ENCODE data around the gene COG5. TPM values are rescaled to one million over a fixed set of nuclear protein-coding genes. Genes with fewer than 3 reads are reported as not detected.

The COG5 gene
- polyA plus RNA-seq, 1 of the 3 experiments (the other 2 are of a cell fraction): 21.2 TPM

DNA sequence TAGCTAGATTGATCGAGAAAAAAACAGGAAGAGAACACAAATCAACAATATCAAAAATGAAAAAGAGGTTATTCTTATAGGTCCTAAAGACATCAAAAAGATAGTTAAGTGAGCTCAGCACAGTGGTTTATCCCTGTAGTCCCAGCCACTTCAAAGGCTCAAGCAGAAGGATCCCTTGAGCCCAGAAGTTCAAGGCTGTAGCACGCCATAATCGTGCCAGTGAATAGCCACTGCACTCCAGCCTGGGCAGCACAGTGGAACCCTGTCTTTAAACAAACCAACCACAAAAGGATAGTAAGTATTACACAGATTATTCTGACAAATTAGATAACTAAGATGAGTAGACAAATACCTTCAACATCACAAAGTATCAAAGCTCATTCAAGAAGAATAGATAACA lies 311.8 kb downstream of the COG5 start:
- DNase-seq: no peak
- no peaks in the 10 kb centered on the region for H3K79me2 ChIP-seq (ENCODE audit: insufficient read depth)
- H3K9me2 ChIP-seq: no peaks in the 10 kb centered on the region
- H3F3A ChIP-seq (replicated peaks; ENCODE audit: insufficient read depth): no peaks in the 10 kb centered on the region
- H3K27me3 ChIP-seq (ENCODE audit: insufficient read depth): no peaks in the 10 kb centered on the region
- no peaks in the 10 kb centered on the region for H4K20me1 ChIP-seq (ENCODE audit: insufficient read depth)
- CTCF ChIA-PET: no interaction called here
- 98% methylated on average over 3 of the region's 3 CpGs for WGBS (ENCODE audit: low lambda C conversion rate)
- H3K4me2 ChIP-seq: no peak overlapping the region
- POLR2A ChIA-PET: no interaction called here
- no peak overlapping the region for H3K4me3 ChIP-seq (ENCODE audit: low read depth in 2 of 2, low read length in 1 of 2)
- H3K9me3 ChIP-seq: no peaks in the 10 kb centered on the region
- H3K27ac ChIP-seq (ENCODE audit: low read depth in 2 of 2, low read length in 1 of 2): no peak overlapping the region
- no peak overlapping the region for H3K9ac ChIP-seq
- no peaks in the 10 kb centered on the region; a peak in 1 of 4 replicates for H3K4me1 ChIP-seq (ENCODE audit: control insufficient read depth in 1 of 2, insufficient read depth in 2 of 2, low read depth in 1 of 2, low read length in 1 of 2)
- TF ChIP-seq FOXJ3 (CRISPR knock-in tag; IDR thresholded peaks at IDR 0.05): no peak
- TF ChIP-seq JUND (IDR thresholded peaks at IDR 0.05): no peak
- TF ChIP-seq RFX5 (IDR thresholded peaks at IDR 0.05; ENCODE audit: low read length): no peak
- TF ChIP-seq, protein P1, sequence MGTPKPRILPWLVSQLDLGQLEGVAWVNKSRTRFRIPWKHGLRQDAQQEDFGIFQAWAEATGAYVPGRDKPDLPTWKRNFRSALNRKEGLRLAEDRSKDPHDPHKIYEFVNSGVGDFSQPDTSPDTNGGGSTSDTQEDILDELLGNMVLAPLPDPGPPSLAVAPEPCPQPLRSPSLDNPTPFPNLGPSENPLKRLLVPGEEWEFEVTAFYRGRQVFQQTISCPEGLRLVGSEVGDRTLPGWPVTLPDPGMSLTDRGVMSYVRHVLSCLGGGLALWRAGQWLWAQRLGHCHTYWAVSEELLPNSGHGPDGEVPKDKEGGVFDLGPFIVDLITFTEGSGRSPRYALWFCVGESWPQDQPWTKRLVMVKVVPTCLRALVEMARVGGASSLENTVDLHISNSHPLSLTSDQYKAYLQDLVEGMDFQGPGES (IDR thresholded peaks at IDR 0.05; ENCODE audit: low read depth, low read length): no peak
- TF ChIP-seq, protein P2, sequence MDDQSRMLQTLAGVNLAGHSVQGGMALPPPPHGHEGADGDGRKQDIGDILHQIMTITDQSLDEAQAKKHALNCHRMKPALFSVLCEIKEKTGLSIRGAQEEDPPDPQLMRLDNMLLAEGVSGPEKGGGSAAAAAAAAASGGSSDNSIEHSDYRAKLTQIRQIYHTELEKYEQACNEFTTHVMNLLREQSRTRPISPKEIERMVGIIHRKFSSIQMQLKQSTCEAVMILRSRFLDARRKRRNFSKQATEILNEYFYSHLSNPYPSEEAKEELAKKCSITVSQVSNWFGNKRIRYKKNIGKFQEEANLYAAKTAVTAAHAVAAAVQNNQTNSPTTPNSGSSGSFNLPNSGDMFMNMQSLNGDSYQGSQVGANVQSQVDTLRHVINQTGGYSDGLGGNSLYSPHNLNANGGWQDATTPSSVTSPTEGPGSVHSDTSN (IDR thresholded peaks at IDR 0.05): no peak
- TF ChIP-seq MEF2A (IDR thresholded peaks at IDR 0.05; ENCODE audit: borderline replicate concordance, low read depth): no peak
- TF ChIP-seq, protein P3, sequence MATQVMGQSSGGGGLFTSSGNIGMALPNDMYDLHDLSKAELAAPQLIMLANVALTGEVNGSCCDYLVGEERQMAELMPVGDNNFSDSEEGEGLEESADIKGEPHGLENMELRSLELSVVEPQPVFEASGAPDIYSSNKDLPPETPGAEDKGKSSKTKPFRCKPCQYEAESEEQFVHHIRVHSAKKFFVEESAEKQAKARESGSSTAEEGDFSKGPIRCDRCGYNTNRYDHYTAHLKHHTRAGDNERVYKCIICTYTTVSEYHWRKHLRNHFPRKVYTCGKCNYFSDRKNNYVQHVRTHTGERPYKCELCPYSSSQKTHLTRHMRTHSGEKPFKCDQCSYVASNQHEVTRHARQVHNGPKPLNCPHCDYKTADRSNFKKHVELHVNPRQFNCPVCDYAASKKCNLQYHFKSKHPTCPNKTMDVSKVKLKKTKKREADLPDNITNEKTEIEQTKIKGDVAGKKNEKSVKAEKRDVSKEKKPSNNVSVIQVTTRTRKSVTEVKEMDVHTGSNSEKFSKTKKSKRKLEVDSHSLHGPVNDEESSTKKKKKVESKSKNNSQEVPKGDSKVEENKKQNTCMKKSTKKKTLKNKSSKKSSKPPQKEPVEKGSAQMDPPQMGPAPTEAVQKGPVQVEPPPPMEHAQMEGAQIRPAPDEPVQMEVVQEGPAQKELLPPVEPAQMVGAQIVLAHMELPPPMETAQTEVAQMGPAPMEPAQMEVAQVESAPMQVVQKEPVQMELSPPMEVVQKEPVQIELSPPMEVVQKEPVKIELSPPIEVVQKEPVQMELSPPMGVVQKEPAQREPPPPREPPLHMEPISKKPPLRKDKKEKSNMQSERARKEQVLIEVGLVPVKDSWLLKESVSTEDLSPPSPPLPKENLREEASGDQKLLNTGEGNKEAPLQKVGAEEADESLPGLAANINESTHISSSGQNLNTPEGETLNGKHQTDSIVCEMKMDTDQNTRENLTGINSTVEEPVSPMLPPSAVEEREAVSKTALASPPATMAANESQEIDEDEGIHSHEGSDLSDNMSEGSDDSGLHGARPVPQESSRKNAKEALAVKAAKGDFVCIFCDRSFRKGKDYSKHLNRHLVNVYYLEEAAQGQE (IDR thresholded peaks at IDR 0.05; ENCODE audit: low read depth, low read length): no peak
- no peak for TF ChIP-seq FOXM1 (IDR thresholded peaks at IDR 0.05; ENCODE audit: low read depth)
- peaks cover 9 to 23% of the 10 kb centered on the region in 2 experiments for H3K36me3 ChIP-seq (replicated peaks in 1 of 2; ENCODE audit: control insufficient read depth in 1 of 2, insufficient read depth in 2 of 2, low read length in 1 of 2)
- no peak overlapping the region for H2AFZ ChIP-seq (ENCODE audit: low read depth)

DNA sequence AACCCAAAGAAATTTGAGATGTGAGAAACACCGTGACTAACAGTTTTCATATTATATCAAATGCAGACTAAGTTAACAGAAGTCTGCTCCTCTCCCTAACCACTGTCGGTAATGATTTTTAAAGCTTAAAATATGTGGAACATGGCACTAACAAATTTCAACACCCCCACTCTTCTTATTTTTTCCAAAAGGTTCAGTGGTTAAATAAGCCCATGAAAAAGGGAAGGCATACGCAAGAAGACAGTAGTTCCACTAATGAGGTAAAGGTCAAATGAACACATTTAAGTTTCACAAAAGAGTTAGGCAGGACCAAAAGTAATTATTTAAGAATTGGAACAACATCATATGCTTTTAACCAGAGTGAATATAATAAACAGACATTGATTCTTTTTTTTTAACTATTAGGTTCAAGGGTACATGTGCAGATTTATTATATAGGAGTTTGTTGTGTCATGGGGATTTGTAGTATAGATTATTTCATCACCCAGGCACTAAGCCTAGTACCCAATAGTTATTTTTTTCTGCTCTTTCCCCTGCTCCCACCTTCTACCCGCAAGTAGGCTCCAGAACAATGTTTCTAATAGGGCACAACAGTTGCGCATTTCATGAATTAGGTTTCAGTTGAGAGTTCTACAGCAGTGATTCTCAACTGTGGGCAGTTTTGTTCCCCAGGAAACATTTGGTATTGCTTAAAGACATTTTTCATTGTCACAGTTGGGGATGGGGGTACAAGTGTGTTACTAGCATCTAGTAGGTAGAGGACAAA lies 315.0 kb downstream of the COG5 start:
- no peak overlapping the region for H3K4me3 ChIP-seq (ENCODE audit: low read depth in 2 of 2, low read length in 1 of 2)
- 97% methylated on average over 5 of the region's 5 CpGs for WGBS (ENCODE audit: low lambda C conversion rate)
- no peaks in the 10 kb centered on the region; a peak in 1 of 4 replicates for H3K4me1 ChIP-seq (ENCODE audit: control insufficient read depth in 1 of 2, insufficient read depth in 2 of 2, low read depth in 1 of 2, low read length in 1 of 2)
- no peak overlapping the region for H3K9ac ChIP-seq
- no peaks in the 10 kb centered on the region for H3K27me3 ChIP-seq (ENCODE audit: insufficient read depth)
- H3K27ac ChIP-seq (ENCODE audit: low read depth in 2 of 2, low read length in 1 of 2): no peak overlapping the region
- POLR2A ChIA-PET: no interaction called here
- H2AFZ ChIP-seq (ENCODE audit: low read depth): no peak overlapping the region
- no peaks in the 10 kb centered on the region for H3F3A ChIP-seq (replicated peaks; ENCODE audit: insufficient read depth)
- no peaks in the 10 kb centered on the region for H4K20me1 ChIP-seq (ENCODE audit: insufficient read depth)
- no peak overlapping the region for H3K4me2 ChIP-seq
- H3K9me2 ChIP-seq: no peaks in the 10 kb centered on the region
- CTCF ChIA-PET: interaction anchor here (1.5 kb wide), 1 partner anchor 25 kb away, joined by 3 read pairs; no protein-coding TSS in a partner anchor
- no peak for DNase-seq
- H3K9me3 ChIP-seq: 0 out of 2 replicates have a peak, but pooled peaks cover 8% of the 10 kb centered on the region
- H3K36me3 ChIP-seq (replicated peaks in 1 of 2; ENCODE audit: control insufficient read depth in 1 of 2, insufficient read depth in 2 of 2, low read length in 1 of 2): peaks cover 4 to 39% of the 10 kb centered on the region in 2 experiments
- H3K79me2 ChIP-seq (ENCODE audit: insufficient read depth): no peaks in the 10 kb centered on the region
- TF ChIP-seq FOSL2 (IDR thresholded peaks at IDR 0.05; ENCODE audit: borderline replicate concordance, low read depth) (no peak), RXRA (IDR thresholded peaks at IDR 0.05; ENCODE audit: borderline replicate concordance, low read depth) (no peak), MXI1 (IDR thresholded peaks at IDR 0.05; ENCODE audit: low read depth, low read length) (no peak), ELF1 (IDR thresholded peaks at IDR 0.05) (no peak), EZH2phosphoT487 (IDR thresholded peaks at IDR 0.05; ENCODE audit: borderline replicate concordance, low read depth) (no peak), FOXJ3 (CRISPR knock-in tag; IDR thresholded peaks at IDR 0.05) (no peak)
- TF ChIP-seq, protein P4, sequence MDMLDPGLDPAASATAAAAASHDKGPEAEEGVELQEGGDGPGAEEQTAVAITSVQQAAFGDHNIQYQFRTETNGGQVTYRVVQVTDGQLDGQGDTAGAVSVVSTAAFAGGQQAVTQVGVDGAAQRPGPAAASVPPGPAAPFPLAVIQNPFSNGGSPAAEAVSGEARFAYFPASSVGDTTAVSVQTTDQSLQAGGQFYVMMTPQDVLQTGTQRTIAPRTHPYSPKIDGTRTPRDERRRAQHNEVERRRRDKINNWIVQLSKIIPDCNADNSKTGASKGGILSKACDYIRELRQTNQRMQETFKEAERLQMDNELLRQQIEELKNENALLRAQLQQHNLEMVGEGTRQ (IDR thresholded peaks at IDR 0.05; ENCODE audit: borderline replicate concordance, low read depth, low read length): no peak
- TF ChIP-seq, protein P5, sequence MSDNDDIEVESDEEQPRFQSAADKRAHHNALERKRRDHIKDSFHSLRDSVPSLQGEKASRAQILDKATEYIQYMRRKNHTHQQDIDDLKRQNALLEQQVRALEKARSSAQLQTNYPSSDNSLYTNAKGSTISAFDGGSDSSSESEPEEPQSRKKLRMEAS (IDR thresholded peaks at IDR 0.05; ENCODE audit: low read depth): no peak
- TF ChIP-seq, protein P6, sequence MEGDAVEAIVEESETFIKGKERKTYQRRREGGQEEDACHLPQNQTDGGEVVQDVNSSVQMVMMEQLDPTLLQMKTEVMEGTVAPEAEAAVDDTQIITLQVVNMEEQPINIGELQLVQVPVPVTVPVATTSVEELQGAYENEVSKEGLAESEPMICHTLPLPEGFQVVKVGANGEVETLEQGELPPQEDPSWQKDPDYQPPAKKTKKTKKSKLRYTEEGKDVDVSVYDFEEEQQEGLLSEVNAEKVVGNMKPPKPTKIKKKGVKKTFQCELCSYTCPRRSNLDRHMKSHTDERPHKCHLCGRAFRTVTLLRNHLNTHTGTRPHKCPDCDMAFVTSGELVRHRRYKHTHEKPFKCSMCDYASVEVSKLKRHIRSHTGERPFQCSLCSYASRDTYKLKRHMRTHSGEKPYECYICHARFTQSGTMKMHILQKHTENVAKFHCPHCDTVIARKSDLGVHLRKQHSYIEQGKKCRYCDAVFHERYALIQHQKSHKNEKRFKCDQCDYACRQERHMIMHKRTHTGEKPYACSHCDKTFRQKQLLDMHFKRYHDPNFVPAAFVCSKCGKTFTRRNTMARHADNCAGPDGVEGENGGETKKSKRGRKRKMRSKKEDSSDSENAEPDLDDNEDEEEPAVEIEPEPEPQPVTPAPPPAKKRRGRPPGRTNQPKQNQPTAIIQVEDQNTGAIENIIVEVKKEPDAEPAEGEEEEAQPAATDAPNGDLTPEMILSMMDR (IDR thresholded peaks at IDR 0.05): no peak

Data from SK-N-SH (cell line).